HL-60 (cell line): ENCODE results near the gene ZNF557.
"Not testable (repeated sequence)": the region's sequence is repeated elsewhere in the genome, so short reads cannot be mapped to it uniquely, and the experiment has no call there.

Source experiments
- GABPA ChIP-seq: IDR thresholded peaks from 2 replicates; pipeline ENCODE4 v1.6.1; 2012; ENCODE audit warnings: low read depth
- POLR2AphosphoS5 ChIP-seq: IDR thresholded peaks from 2 replicates; pipeline ENCODE4 v1.6.1; 2012; ENCODE audit warnings: low read depth
- SPI1 ChIP-seq: IDR thresholded peaks from 2 replicates; pipeline ENCODE4 v1.6.1; 2012; ENCODE audit warnings: low read depth, mild to moderate bottlenecking, borderline replicate concordance
- TF ChIP-seq, protein P1 (sequence below): IDR thresholded peaks from one replicate; pipeline ENCODE4 v1.5.1; 2011; ENCODE audit warnings: low read length, control low read depth, inconsistent platforms; ENCODE audit not compliant: insufficient read depth
- TF ChIP-seq, protein P2 (sequence below): IDR thresholded peaks from 2 replicates; pipeline ENCODE4 v1.6.1; 2012; ENCODE audit warnings: low read depth; ENCODE audit not compliant: insufficient replicate concordance

DNA sequence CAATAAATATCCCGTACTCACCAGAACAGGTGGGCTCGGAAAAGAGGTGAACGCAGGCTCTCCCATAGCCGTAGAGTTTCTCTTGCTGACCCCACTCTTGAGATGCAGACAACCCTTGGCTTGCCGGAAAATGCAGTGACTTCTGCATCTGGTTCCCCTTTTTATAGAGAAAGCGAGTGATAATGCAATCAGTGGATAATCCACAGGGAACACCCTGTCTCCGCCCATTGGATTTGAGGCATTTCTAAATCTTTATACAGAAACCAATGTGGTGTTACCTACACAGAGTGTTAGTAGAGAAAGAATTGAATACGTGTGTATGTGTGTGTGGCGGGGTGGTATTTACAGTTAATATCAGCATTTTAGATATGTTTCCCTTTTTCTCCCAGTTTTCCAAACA is 29.4 kb upstream of the ZNF557 start, which contains the start of gene MBD3L4:
- TF ChIP-seq, protein P1, sequence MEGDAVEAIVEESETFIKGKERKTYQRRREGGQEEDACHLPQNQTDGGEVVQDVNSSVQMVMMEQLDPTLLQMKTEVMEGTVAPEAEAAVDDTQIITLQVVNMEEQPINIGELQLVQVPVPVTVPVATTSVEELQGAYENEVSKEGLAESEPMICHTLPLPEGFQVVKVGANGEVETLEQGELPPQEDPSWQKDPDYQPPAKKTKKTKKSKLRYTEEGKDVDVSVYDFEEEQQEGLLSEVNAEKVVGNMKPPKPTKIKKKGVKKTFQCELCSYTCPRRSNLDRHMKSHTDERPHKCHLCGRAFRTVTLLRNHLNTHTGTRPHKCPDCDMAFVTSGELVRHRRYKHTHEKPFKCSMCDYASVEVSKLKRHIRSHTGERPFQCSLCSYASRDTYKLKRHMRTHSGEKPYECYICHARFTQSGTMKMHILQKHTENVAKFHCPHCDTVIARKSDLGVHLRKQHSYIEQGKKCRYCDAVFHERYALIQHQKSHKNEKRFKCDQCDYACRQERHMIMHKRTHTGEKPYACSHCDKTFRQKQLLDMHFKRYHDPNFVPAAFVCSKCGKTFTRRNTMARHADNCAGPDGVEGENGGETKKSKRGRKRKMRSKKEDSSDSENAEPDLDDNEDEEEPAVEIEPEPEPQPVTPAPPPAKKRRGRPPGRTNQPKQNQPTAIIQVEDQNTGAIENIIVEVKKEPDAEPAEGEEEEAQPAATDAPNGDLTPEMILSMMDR: not testable (repeated sequence)
- not testable (repeated sequence) for TF ChIP-seq POLR2AphosphoS5, GABPA, SPI1
- TF ChIP-seq, protein P2, sequence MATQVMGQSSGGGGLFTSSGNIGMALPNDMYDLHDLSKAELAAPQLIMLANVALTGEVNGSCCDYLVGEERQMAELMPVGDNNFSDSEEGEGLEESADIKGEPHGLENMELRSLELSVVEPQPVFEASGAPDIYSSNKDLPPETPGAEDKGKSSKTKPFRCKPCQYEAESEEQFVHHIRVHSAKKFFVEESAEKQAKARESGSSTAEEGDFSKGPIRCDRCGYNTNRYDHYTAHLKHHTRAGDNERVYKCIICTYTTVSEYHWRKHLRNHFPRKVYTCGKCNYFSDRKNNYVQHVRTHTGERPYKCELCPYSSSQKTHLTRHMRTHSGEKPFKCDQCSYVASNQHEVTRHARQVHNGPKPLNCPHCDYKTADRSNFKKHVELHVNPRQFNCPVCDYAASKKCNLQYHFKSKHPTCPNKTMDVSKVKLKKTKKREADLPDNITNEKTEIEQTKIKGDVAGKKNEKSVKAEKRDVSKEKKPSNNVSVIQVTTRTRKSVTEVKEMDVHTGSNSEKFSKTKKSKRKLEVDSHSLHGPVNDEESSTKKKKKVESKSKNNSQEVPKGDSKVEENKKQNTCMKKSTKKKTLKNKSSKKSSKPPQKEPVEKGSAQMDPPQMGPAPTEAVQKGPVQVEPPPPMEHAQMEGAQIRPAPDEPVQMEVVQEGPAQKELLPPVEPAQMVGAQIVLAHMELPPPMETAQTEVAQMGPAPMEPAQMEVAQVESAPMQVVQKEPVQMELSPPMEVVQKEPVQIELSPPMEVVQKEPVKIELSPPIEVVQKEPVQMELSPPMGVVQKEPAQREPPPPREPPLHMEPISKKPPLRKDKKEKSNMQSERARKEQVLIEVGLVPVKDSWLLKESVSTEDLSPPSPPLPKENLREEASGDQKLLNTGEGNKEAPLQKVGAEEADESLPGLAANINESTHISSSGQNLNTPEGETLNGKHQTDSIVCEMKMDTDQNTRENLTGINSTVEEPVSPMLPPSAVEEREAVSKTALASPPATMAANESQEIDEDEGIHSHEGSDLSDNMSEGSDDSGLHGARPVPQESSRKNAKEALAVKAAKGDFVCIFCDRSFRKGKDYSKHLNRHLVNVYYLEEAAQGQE: not testable (repeated sequence)
